CD4-positive, CD25-positive, alpha-beta regulatory T cell (primary cell): ENCODE data around the gene SVIL. TPM values are rescaled to one million over a fixed set of nuclear protein-coding genes. Genes with fewer than 3 reads are reported as not detected.

Source experiments
- ATAC-seq, 2 donors: fragments of 150-1000 bp; cut with Tn5 transposase; one replicate each; pipeline ENCODE4 v1.10.0; 2021; ENCODE audit warnings: low read depth in 2 of 2, moderate number of reproducible peaks in 2 of 2, moderate library complexity in 1 of 2
- DNase-seq, 3 donors: peaks; one replicate each; pipeline versions ENCODE4 v3.0.0 to v3.0.0-alpha.2; 2012 to 2022; ENCODE audit warnings: mixed read lengths in 1 of 3
- H3K27ac ChIP-seq: one replicate; pipeline ENCODE4 v1.7.0; 2013; ENCODE audit warnings: mild to moderate bottlenecking, low read length; ENCODE audit not compliant: insufficient read depth, poor library complexity, severe bottlenecking
- H3K27me3 ChIP-seq: one replicate; pipeline ENCODE4 v1.7.0; 2013; ENCODE audit warnings: low read length; ENCODE audit not compliant: control insufficient read depth, insufficient read depth
- H3K36me3 ChIP-seq: one replicate; pipeline ENCODE4 v1.7.0; 2013; ENCODE audit warnings: mild to moderate bottlenecking, low read length, moderate library complexity; ENCODE audit not compliant: control insufficient read depth, insufficient read depth
- H3K4me1 ChIP-seq: 2 replicates; pipeline ENCODE4 v1.7.0; 2013; ENCODE audit warnings: mild to moderate bottlenecking, low read length; ENCODE audit not compliant: insufficient read depth, control insufficient read depth, poor library complexity, severe bottlenecking
- H3K4me3 ChIP-seq: one replicate; pipeline ENCODE4 v1.7.0; 2013; ENCODE audit warnings: low read depth, mild to moderate bottlenecking, low read length, moderate library complexity
- H3K9me3 ChIP-seq, 2 experiments: 1 replicate in 1 of 2; 2 replicates in 1 of 2; pipeline ENCODE4 v1.7.0; 2013; ENCODE audit warnings: low read length in 2 of 2, mild to moderate bottlenecking in 1 of 2, moderate library complexity in 1 of 2; ENCODE audit not compliant: control insufficient read depth in 2 of 2
- H3K27ac Mint-ChIP-seq, 3 donors: one replicate each; pipeline ENCODE4 v1.8.0; 2020 to 2022; ENCODE audit warnings: mild to moderate bottlenecking in 3 of 3, mixed read lengths in 3 of 3, moderate library complexity in 2 of 3
- H3K27me3 Mint-ChIP-seq: one replicate; pipeline ENCODE4 v1.8.0; 2022; ENCODE audit warnings: mild to moderate bottlenecking, mixed read lengths
- H3K36me3 Mint-ChIP-seq: one replicate; pipeline ENCODE4 v1.8.0; 2020; ENCODE audit warnings: mixed read lengths
- H3K4me1 Mint-ChIP-seq, 4 donors: one replicate each; pipeline ENCODE4 v1.8.0; 2020 to 2022; ENCODE audit warnings: mixed read lengths in 4 of 4, mild to moderate bottlenecking in 1 of 4
- H3K4me3 Mint-ChIP-seq, 4 donors: one replicate each; pipeline ENCODE4 v1.8.0; 2020 to 2022; ENCODE audit warnings: mild to moderate bottlenecking in 4 of 4, mixed read lengths in 4 of 4, moderate library complexity in 3 of 4
- H3K9me3 Mint-ChIP-seq, 7 donors: one replicate each; pipeline ENCODE4 v1.8.0; 2020 to 2022; ENCODE audit warnings: mixed read lengths in 7 of 7, mild to moderate bottlenecking in 3 of 7, moderate library complexity in 2 of 7
- polyA plus RNA-seq, 4 donors: library from polyadenylated mRNA; unstranded; fragments of 300-500 nt; fragmentation: Illumina TruSeq; gene quantifications; one replicate each; pipeline ENCODE4 v1.2.3, GENCODE V29; 2021
- total RNA-seq: library from RNA; stranded (reverse); gene quantifications from one replicate; pipeline ENCODE4 v1.2.3, GENCODE V29; 2022

The SVIL gene
- total and polyA plus RNA-seq, 5 donors from 2014 or later: 0.49 to 12.3 (median 3.8) TPM

GRCh38 chr10:29600067-29600466, 34.7 kb downstream of the SVIL start:
- Histone ChIP-seq H3K9me3 (no peaks in the 10 kb centered on the region), H3K27me3 (no peaks in the 10 kb centered on the region), H3K4me3 (no peak overlapping the region), H3K4me1 (no peaks in the 10 kb centered on the region), H3K36me3 (no peaks in the 10 kb centered on the region), H3K27ac (no peak overlapping the region)
- H3K36me3 Mint-ChIP-seq: no peaks in the 10 kb centered on the region
- no peak overlapping the region for H3K4me3 Mint-ChIP-seq
- ATAC-seq (no peak), DNase-seq (no peak)
- H3K4me1 Mint-ChIP-seq: peaks cover 0 to 2% (median 0%) of the 10 kb centered on the region in 4 donors
- H3K27ac Mint-ChIP-seq: no peak overlapping the region
- H3K27me3 Mint-ChIP-seq: no peaks in the 10 kb centered on the region
- no peaks in the 10 kb centered on the region for H3K9me3 Mint-ChIP-seq

- Mint-ChIP-seq H3K9me3 (no peaks in the 10 kb centered on the region), H3K4me1 (peaks cover 0 to 2% (median 0%) of the 10 kb centered on the region in 4 donors), H3K36me3 (no peaks in the 10 kb centered on the region), H3K27me3 (no peaks in the 10 kb centered on the region), H3K27ac (no peak overlapping the region), H3K4me3 (no peak overlapping the region)
- Histone ChIP-seq H3K9me3 (no peaks in the 10 kb centered on the region), H3K4me3 (no peak overlapping the region), H3K27ac (no peak overlapping the region), H3K4me1 (no peaks in the 10 kb centered on the region), H3K36me3 (no peaks in the 10 kb centered on the region), H3K27me3 (no peaks in the 10 kb centered on the region)
- DNase-seq (no peak), ATAC-seq (no peak)
Observed at GRCh38 chr10:29598851-29599311, 35.9 kb downstream of the SVIL start.

- Mint-ChIP-seq H3K9me3 (no peaks in the 10 kb centered on the region), H3K27ac (no peak overlapping the region), H3K36me3 (no peaks in the 10 kb centered on the region), H3K4me3 (no peak overlapping the region), H3K27me3 (no peaks in the 10 kb centered on the region), H3K4me1 (peaks cover 0 to 1% (median 0%) of the 10 kb centered on the region in 4 donors)
- Histone ChIP-seq H3K4me1 (no peaks in the 10 kb centered on the region), H3K27ac (no peak overlapping the region), H3K4me3 (no peak overlapping the region), H3K36me3 (no peaks in the 10 kb centered on the region), H3K9me3 (no peaks in the 10 kb centered on the region), H3K27me3 (no peaks in the 10 kb centered on the region)
- no peak for ATAC-seq
- DNase-seq: no peak
Observed at GRCh38 chr10:29596826-29597225, 37.9 kb downstream of the SVIL start.

GRCh38 chr10:29596356-29596755, 38.4 kb downstream of the SVIL start:
- H3K27ac Mint-ChIP-seq: no peak overlapping the region
- H3K4me1 Mint-ChIP-seq: no peaks in the 10 kb centered on the region
- no peaks in the 10 kb centered on the region for H3K27me3 Mint-ChIP-seq

GRCh38 chr10:29595636-29596225, 39.0 kb downstream of the SVIL start:
- peaks cover 2% of the 10 kb centered on the region for H3K27me3 Mint-ChIP-seq
- no peaks in the 10 kb centered on the region for H3K36me3 ChIP-seq
- no peak overlapping the region for H3K4me3 Mint-ChIP-seq
- ATAC-seq: no peak
- no peaks in the 10 kb centered on the region for H3K27me3 ChIP-seq
- H3K4me1 Mint-ChIP-seq: peaks cover 1 to 2% (median 2%) of the 10 kb centered on the region in 4 donors
- H3K9me3 ChIP-seq: no peaks in the 10 kb centered on the region
- no peak overlapping the region for H3K27ac Mint-ChIP-seq
- no peak overlapping the region for H3K27ac ChIP-seq
- no peaks in the 10 kb centered on the region for H3K4me1 ChIP-seq
- no peaks in the 10 kb centered on the region for H3K9me3 Mint-ChIP-seq
- no peak for DNase-seq
- H3K4me3 ChIP-seq: no peak overlapping the region
- no peaks in the 10 kb centered on the region for H3K36me3 Mint-ChIP-seq

More at GRCh38 chr10:29596356-29596755, 38.4 kb downstream of the SVIL start:
- no peaks in the 10 kb centered on the region for H3K36me3 ChIP-seq
- no peaks in the 10 kb centered on the region for H3K27me3 ChIP-seq
- no peaks in the 10 kb centered on the region for H3K4me1 ChIP-seq
- H3K27ac ChIP-seq: no peak overlapping the region
- no peak overlapping the region for H3K4me3 ChIP-seq
- Mint-ChIP-seq H3K4me3 (no peak overlapping the region), H3K36me3 (no peaks in the 10 kb centered on the region), H3K9me3 (no peaks in the 10 kb centered on the region)
- no peak for ATAC-seq
- H3K9me3 ChIP-seq: no peaks in the 10 kb centered on the region
- no peak for DNase-seq

- no peak for DNase-seq
- no peak overlapping the region for H3K4me3 ChIP-seq
- Mint-ChIP-seq H3K36me3 (no peaks in the 10 kb centered on the region), H3K27me3 (peaks cover 8% of the 10 kb centered on the region), H3K27ac (no peak overlapping the region), H3K9me3 (no peaks in the 10 kb centered on the region), H3K4me3 (no peak overlapping the region), H3K4me1 (peaks cover 7 to 8% (median 7%) of the 10 kb centered on the region in 4 donors)
- no peak overlapping the region for H3K27ac ChIP-seq
- H3K27me3 ChIP-seq: no peaks in the 10 kb centered on the region
- H3K4me1 ChIP-seq: peaks cover 5% of the 10 kb centered on the region
- H3K9me3 ChIP-seq: no peaks in the 10 kb centered on the region
- no peak for ATAC-seq
- no peaks in the 10 kb centered on the region for H3K36me3 ChIP-seq
Observed at GRCh38 chr10:29595146-29595545, 39.6 kb downstream of the SVIL start.

GRCh38 chr10:29591651-29591968, 43.2 kb downstream of the SVIL start:
- Mint-ChIP-seq H3K4me3 (no peak overlapping the region), H3K9me3 (peaks cover 0 to under 1% (median 0%) of the 10 kb centered on the region in 7 donors), H3K27ac (no peak overlapping the region), H3K4me1 (peaks cover 8 to 9% (median 9%) of the 10 kb centered on the region in 4 donors), H3K36me3 (peaks cover 3% of the 10 kb centered on the region), H3K27me3 (peaks cover 10% of the 10 kb centered on the region)
- H3K36me3 ChIP-seq: no peaks in the 10 kb centered on the region
- DNase-seq: no peak
- H3K4me1 ChIP-seq: peaks cover 7% of the 10 kb centered on the region
- H3K27ac ChIP-seq: no peak overlapping the region
- H3K27me3 ChIP-seq: no peaks in the 10 kb centered on the region
- H3K9me3 ChIP-seq: no peaks in the 10 kb centered on the region
- no peak for ATAC-seq
- H3K4me3 ChIP-seq: no peak overlapping the region

- H3K27ac Mint-ChIP-seq: no peak overlapping the region
Observed at GRCh38 chr10:29590915-29591650, 43.7 kb downstream of the SVIL start.

More at GRCh38 chr10:29590915-29591650, 43.7 kb downstream of the SVIL start:
- H3K4me3 Mint-ChIP-seq: no peak overlapping the region
- ATAC-seq: no peak
- peaks cover 10% of the 10 kb centered on the region for H3K27me3 Mint-ChIP-seq
- H3K9me3 Mint-ChIP-seq: peaks cover 0 to 3% (median 0%) of the 10 kb centered on the region in 7 donors
- Histone ChIP-seq H3K36me3 (no peaks in the 10 kb centered on the region), H3K9me3 (no peaks in the 10 kb centered on the region), H3K27ac (no peak overlapping the region), H3K4me3 (no peak overlapping the region), H3K4me1 (peaks cover 7% of the 10 kb centered on the region), H3K27me3 (no peaks in the 10 kb centered on the region)
- H3K4me1 Mint-ChIP-seq: peaks cover 8 to 9% (median 9%) of the 10 kb centered on the region in 4 donors
- DNase-seq: no peak
- H3K36me3 Mint-ChIP-seq: peaks cover 5% of the 10 kb centered on the region
